Stimulated activated CD4-positive, alpha-beta T cell treated with anti-CD3 and anti-CD28 coated beads, TNF-alpha, amount 100 ng/mL, for 4 hours (primary cell): Measurements from ENCODE around the gene BCAP31.
"Not testable (repeated sequence)": the region's sequence is repeated elsewhere in the genome, so short reads cannot be mapped to it uniquely, and the experiment has no call there.

ENCODE experiments used
- DNase-seq, 3 experiments: peaks; one replicate each; pipeline ENCODE4 v3.0.0-alpha.2; 2020; ENCODE audit warnings: low read depth in 3 of 3

Gene BCAP31

DNA sequence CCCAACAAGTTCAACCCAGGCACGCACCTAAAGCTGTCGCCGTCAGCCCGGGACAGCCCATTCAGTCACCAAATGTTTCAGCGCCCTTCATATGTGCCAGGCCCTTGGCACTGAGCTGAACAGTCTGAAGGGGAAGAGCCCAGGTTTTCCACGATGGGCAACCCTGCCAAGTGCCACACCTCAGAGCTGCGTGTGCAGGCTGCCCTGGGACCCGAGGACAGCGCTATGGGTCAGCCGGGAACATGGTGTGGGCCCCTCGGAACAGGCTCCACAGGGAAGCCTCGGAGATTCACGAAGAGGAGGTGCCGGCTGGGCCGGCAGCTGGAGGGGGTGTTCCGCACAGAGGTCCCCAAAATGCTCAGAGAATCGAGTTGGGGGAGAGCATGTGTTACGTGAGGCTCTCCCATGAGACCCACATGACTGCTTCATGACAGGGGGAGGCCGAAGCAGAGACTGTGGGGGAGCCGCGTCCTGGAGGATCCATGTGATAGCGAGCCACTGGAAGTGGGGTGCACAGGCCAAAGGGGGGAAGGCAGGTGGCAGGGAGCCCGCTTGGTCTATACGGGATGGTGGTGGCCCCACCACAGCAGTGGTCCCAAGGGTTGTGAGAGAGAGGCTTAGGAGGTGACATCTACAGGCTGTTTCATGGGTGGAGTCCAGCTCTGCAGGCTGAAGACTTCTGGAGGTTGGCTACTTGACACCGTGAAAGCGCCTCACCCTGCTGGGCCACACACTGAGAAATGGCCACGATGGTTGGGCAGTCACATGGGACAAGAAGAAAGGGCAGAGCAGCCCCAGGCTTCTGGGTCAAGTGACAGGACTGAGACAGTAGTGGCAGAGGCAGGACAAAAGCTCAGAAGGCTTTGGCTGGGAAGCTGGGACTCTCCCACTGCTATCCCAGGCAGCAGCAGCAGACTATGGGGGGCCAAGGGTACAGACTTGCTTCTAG, 14.2 kb downstream of the BCAP31 start:
- DNase-seq = no peak

DNA sequence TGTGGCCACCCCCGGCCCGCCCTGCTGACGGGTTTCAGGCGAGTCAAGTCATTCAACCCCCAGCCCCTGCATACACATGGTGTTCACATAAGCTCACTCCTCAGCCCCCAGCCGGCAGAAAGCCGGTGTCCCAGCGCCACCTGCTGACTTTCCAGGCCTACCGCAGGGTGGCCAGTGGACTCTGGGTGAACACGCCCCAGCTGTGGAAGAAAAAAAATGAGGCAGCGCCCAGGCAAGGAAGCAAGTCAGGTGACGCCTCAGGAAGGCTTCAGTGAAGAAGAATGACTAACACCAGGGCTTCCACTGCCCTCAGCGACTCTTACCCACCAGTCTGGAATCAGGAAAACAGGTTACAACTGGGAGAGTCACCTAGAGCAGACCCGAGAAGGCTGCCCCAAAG, 15.8 kb downstream of the BCAP31 start:
- DNase-seq = no peak

DNA sequence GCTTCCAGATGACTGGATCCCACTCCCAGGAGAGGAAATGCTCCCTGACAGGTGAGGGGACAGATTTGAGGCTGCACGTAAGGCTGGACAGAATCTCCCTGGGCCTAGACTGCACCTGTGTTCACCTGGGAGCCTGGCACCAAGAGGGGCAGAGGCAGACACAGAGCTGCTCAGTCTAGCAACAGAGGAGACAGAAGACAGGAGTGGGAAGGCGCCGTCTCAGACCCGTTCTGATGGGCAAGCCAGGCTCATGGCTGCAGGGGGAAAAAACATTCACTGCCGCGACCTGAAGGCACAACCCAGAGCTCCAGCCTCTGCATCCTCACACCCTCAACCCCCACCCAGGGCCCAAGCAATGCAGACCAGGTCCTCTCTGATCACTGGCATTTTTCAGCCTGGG, 16.8 kb downstream of the BCAP31 start:
- no peak for DNase-seq

DNA sequence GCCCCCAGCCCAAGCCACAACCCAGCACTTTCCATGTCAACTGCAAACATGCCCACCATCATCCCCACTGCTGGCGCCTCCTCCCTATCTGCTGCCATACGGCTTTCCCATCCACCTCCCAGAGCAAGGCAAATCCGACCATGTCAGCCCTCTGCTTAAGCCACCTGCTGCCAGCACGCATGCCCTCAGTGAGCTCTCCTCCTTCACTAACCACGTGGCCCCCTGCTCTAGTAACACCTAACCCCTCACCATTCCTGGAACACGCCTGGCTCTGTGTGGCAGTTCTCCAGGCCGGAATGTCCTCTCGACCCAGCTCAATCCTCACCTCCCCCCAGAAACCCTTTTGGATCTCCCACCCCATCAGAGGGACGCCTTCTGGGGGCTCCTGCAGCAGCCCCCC, 17.4 kb downstream of the BCAP31 start:
- DNase-seq = no peak

DNA sequence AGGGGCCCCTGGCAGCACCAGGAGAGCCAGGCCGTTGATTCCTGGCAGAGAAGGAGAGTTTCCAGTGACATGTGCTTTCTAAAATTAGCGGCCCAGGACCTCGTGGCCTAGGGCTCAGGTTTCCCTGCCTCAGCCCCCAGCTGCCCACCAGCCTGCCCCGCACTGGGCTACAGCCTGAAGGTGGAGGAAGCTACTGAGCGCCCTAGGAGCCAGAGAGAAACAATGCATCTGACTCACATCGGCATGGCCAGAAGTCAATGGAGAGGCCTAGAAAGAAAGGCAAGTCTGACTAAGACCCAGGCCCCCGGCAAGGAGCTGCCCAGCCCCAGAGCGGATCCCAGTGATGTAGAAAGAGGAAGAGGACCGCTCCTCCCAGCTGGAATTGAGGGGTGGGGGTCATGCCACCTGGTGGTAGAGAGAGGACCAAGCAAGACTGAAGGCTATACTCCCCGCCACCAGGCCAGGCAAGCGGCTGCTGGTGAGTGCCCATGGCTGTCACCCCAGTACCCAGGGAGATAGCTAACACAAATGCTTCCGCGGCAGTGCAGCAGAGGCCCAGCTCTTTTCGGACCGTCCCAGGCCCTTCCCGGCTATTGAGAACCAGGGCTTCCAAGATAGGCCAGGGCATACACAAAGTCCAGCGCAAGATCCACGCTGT, 18.7 kb downstream of the BCAP31 start:
- not testable (repeated sequence) for DNase-seq

DNA sequence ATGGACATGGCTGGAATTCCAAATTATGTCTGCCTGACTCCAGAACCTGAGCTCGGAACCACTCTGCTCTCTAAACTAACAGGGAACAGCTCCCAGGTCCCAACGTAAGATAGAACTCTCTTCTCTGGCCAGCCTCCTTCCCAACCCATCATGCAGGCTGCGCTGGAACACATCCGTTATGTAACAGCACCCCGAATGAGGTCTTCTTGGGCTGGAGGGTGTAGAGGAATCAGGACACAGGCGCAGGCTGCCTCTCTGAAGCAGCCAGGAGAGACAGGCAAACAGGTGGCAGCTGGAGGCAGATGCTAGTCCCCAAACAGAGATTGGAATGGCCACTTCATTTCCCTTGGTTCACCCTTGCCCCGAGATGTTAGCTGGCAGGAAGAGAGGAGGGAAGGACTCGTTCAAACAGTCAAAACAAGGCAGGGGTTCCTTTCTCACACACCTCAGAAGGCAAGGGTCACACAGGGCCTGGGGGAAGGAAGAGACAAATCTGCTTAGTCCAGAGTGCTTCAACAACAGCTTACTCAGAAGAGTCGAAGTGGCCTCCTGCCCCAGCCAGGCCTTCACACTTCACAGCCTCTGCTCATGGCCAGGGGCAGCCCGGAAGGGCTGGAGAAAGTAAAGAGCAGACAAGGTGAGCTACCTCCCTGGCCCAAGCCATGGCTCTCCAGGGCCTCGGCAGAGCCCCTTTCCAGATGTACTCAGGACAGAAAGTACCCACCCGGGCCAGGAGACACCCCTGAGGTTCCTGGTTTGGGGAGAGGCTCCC, 19.4 kb downstream of the BCAP31 start:
- not testable (repeated sequence) for DNase-seq

DNA sequence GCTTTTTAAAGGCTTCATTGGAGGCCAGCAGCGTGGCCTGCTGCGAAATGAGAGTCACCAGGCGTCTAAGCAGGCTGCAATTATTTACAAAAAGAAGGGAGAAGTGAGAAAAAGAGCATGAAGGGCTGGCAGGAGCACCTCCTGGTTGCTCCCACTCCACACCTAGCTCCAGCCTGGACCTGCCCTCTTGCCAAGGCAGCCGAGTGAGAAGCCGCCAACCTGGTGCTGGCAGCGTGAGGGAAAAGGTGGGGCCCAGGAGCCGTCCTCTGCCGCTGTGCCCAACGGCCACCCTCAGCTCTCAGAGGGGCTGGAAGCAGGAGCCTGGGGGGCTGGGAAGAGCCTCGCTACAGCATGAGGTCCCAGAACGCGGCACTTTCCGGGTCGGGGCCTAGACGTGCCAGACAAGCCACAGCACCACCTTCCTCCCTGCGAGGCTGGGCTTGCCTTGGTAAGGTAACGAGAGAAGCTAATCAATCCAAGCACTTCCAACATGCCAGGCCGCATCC, 20.1 kb downstream of the BCAP31 start:
- DNase-seq = no peak

DNA sequence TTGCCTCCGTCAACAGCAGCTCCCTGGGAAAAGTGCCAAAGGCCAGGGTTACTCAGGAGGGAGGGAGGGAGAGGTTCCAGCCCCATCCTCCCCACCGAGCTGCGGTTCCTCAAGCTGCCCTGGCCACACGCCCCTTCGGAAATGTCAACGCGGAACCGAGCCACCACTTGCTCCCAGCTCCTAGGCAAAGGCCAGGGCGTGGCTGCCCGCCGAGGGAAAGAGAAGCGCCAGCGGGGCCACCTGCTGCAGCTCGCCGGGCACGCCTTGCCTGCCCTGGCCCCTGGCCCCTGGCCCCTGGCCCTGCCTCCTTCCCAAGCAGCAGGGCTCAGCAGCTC, 21.2 kb downstream of the BCAP31 start:
- DNase-seq = no peak

DNA sequence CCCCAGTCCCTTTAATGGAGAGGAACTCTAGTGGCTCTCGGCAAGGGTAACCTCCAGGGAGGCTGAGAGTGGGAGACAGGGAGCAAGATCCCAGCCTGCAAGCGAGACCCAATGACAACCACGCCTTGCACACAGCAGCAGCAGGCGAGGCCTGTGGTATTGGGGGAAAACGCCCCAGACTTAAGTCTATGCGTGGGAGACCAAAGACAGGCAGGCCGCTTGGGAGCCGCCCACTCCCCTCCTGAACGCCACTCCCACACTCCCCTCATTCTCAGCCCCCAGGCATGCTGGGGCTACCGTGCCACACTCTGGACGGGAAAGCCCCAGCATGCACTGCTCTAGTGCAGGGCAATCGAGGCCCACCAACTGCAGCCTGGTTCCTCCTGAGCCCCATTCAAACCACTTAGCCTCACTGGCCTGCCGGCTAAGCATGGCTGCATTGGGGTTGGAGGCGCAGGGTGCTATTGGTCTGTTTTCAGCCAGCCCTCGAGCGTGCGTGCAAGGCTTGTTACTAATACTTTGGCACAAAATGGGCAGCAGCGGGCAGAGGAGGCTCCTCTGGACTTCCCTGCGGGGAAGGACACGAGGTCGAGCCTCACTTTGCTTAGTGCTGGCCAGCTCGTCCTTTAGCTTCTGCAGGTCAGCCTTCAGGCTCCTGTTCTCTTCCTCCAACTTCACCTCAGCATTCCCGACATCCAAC, 21.7 kb downstream of the BCAP31 start:
- no peak for DNase-seq

DNA sequence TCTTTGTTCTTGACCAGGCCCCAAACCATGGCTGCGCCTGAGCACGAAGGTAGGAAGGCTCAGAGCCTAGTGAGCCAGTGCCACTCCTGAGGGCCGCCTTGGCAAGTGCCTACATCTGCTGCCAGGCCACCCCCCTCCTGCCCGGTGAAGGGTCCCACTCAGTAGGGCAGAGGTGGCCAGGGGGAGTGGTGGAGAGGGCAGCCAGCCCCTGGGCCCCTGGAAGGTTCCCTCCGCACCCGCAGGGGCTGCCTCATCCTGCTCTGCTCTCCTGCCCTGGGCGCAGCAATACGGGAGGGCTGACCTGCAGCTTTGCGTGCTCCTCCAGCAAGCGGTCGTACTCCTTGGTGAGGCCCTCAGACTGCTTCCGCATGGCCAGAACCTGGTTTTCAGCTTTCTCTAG, 22.5 kb downstream of the BCAP31 start:
- DNase-seq = no peak

DNA sequence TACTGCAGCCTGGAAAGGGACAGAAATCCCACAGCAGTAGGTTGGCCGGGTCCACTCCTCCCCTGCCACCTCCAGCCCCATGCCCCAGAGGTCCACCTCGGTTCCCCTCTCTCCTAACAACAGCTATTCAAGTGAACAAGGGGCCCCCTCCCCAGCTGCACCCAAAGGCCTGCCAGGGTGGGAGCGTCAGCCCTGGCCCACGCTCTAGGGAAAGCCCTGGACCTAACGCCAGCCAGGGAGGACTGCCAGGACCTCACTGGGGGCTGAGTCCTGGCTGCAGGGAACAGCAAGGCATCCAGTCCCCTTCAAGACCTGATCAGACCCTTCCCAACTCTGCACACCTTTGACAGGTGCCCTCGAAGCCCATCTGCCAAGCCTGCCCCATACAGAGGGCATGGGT, 23.2 kb downstream of the BCAP31 start:
- DNase-seq = no peak

DNA sequence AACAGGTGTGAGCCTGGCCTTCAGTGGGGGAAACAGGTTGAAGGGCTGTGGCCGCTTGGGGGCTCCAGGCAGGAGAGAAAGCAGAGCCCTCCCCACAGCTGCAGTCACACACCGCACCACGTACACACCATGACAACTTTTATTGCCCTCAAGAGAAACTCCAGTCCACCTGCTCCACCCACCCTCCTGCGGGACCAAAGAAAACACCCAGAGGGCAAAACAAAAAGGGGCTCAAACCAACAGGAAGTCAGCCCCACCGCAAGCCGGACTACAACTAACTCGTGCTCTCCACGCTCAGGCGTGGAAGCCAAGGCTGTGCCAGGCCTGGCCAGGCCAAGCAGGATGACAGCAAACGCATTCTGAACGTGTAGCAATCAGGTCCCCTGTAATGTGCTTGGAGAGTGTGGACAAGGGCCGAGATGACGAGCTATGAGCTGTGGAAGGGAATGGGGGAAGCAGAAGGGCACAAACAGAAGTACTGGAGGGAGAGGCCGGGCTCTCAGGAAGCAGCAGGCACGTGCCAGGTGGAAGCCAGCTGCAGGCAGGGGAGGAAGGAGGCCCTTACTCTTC, 23.7 kb downstream of the BCAP31 start:
- DNase-seq = no peak

DNA sequence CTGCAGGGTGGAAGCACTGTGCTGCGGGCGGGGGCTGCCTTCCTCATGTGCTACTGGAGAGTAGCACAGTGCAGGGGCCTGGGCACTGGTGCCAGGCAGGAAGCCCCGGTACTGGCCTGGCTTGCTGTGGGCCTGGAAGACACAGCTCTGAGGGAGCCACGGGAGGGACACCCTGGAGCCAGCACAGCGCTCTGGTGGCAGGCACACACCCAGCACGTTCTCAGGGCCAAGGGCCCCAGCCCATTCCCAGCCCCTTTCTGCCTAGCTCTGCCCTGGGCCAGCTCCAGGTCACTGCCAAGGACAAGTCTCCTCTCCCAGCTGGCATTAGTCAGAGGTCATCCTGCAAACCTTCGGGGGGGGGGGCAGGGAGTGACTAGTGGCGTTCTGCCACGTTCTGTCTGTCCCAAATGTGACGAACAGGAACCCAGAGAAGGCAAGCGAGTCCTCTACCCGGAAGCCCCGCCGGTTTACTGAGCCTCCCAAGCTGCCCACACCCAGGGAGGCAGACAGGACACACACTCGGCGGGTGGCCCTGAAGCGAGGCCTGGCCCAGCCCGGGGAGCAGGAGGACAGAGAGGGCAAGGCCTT, 24.3 kb downstream of the BCAP31 start:
- DNase-seq = not testable (repeated sequence)

DNA sequence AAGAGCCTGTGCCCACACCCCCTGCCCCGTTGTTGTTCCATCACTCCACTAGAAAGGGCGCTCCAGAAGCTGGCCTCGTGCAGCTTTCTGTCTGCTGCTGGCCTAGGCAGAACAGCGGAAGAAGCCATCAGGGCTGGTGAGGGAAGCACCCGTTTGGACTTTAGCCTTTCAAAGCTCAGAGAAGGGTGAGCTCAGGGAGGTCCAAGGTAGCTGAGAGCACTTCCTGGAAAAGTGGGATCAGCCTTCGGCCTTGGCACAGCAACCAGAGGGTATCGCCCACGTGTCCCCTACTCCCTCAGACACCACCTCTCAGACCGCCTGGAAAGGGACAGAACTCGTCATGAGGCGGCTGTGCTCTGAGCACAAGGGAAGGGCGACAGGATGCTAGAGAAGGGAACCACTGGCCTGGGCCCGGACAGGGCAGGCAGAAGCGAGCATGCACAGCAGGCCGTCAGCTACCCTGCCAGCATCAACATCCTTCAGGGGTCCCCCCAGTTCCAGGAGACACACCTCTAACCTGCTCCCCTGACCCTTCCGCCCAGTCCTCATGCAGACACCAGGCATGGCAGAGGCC, 24.9 kb downstream of the BCAP31 start:
- not testable (repeated sequence) for DNase-seq

DNA sequence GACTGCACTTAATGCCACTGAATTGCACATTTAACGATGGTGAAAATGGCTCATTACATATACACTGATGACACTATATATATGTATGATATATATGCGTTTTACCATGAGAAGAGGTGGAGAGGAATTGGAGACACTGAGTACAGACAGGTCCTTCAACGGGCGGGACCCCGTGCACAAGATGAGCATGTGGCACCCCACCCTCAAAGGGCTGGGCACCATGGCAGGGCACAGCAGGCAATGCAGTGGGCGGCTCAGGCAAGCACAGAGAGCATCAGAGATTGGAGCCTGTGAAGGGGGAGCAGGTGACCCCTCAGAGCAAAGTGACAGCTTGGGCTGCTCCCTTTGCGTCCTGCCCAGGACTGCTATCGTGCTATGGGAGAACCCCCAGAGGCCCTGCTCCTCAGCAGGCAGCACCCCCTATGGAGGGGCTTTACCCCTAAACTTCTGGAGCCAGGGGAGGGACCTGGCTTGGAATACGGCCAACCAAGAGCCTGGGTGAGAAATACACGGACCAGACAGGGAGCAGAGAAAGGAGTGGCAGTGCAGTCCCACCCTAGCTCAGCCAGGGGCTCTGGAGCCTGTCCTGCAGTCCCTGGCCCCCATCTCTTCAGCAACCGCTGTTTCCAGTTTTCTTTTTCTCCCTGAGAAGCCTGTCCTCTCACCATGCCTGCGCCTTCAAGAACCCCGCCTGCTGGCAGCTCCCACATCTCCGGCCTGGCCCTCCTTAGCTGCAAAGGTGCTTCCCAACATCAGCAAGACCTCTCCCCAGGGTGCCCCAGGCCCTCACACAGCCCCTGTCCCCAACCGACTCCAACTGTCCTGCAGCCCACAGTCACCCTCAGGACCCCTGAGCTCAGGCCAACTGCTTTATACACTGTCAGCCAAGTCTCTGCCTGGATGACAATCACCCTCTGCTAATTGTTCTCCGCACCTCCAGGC, 26.0 kb downstream of the BCAP31 start:
- DNase-seq = no peak

DNA sequence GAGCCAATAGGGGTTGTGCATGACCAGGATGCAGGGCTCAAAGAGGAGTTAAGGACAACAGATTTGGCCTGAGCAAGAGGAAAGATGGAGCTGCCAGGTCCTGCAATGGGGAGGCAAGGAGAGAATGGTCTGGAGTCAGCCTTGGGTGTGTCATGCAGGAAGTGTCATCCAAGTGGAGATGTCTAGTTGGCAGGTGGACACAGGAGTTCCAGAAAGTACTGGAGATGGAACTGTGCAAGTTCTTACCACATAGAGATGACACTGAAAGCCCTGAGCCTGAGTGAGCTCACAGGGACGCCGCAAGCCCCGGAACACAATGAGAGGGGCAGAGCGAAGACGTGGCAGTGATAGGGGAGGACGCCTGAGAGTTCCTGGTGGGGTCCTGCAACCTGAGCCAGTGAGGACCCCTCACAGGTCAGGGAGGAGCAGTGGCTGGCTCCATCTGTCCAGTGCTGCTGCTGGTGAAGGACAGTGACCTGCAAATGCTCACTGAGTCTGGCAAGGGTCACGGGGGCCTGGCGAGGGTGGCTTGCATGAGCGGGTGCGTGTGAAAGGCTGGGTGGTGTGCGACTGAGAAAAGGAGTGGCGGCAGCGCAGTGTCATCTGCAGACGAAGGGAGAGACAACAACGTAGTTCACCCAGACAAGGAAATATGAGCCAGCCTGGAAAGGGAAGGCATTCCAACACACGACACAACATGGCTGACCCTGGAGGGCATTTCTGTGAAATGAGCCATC, 27.0 kb downstream of the BCAP31 start:
- not testable (repeated sequence) for DNase-seq

DNA sequence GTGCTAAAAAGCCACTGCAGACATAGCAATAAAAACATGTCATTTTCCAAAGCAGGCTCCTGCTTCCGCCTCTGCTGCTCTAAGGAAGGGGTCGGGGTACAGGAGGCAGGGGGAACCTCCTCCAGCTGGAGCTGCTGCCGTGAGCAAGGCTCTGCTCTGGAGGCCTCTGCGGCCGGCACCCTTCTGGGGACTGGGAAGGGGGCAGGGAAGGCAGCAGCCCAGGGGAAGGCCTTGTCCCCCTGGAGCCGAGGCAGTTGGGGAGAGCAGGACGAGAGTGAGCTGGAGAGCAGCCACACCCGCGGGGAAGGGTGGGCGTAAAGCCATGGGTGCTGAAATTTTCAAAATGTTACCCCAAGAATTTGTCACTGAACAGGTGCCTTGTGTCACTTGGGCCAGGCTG, 27.6 kb downstream of the BCAP31 start:
- DNase-seq = not testable (repeated sequence)

DNA sequence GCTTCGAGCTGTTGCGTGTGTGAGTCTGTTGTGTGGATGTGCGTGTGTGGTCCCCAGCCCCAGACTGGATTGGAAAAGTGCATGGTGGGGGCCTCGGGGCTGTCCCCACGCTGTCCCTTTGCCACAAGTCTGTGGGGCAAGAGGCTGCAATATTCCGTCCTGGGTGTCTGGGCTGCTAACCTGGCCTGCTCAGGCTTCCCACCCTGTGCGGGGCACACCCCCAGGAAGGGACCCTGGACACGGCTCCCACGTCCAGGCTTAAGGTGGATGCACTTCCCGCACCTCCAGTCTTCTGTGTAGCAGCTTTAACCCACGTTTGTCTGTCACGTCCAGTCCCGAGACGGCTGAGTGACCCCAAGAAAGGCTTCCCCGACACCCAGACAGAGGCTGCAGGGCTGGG, 28.1 kb downstream of the BCAP31 start:
- no peak for DNase-seq
